ENCODE data around the gene GABRD. TPM values are rescaled to one million over a fixed set of nuclear protein-coding genes. Genes with fewer than 3 reads are reported as not detected.

GABRD gene
- total RNA-seq, 4 donors from 2014 or later, result 0.83 TPM; not detected in 3

- H3K27me3 ChIP-seq, result no peaks in the 10 kb centered on the region
- H3K36me3 ChIP-seq, result no peaks in the 10 kb centered on the region
- intact Hi-C loops (cut with DNase I; ENCODE audit: low total_unique reads), result no loop called here
- no peak overlapping the region for H3K27ac ChIP-seq
- H3K4me1 ChIP-seq, result no peaks in the 10 kb centered on the region
- H3K4me3 ChIP-seq, result no peak overlapping the region
- TF ChIP-seq POLR2A (IDR thresholded peaks at IDR 0.05) (no peak), CTCF (IDR thresholded peaks at IDR 0.05) (no peak)
- DNase-seq, result no peak
- H3K9me3 ChIP-seq, result no peaks in the 10 kb centered on the region
These were observed 46.0 kb upstream of the GABRD start for GRCh38 chr1:1972976-1973715.

GRCh38 chr1:1973716-1974642, 45.2 kb upstream of the GABRD start:
- Histone ChIP-seq H3K4me1 (no peaks in the 10 kb centered on the region), H3K27ac (no peak overlapping the region), H3K9me3 (no peaks in the 10 kb centered on the region), H3K36me3 (no peaks in the 10 kb centered on the region), H3K27me3 (no peaks in the 10 kb centered on the region), H3K4me3 (no peak overlapping the region)
- no peak for DNase-seq
- intact Hi-C loops (cut with DNase I; ENCODE audit: low total_unique reads), result no loop called here
- TF ChIP-seq POLR2A (IDR thresholded peaks at IDR 0.05) (no peak), CTCF (IDR thresholded peaks at IDR 0.05) (no peak)

GRCh38 chr1:1974834-1975233, 44.3 kb upstream of the GABRD start:
- intact Hi-C loops (cut with DNase I; ENCODE audit: low total_unique reads), result no loop called here
- H3K27ac ChIP-seq, result no peak overlapping the region
- H3K4me3 ChIP-seq, result no peak overlapping the region
- TF ChIP-seq CTCF (IDR thresholded peaks at IDR 0.05) (no peak), POLR2A (IDR thresholded peaks at IDR 0.05) (no peak)
- no peak for DNase-seq
- H3K27me3 ChIP-seq, result no peaks in the 10 kb centered on the region
- H3K36me3 ChIP-seq, result no peaks in the 10 kb centered on the region
- no peaks in the 10 kb centered on the region for H3K4me1 ChIP-seq
- no peaks in the 10 kb centered on the region for H3K9me3 ChIP-seq

GRCh38 chr1:1975535-1975934, 43.6 kb upstream of the GABRD start:
- no peak for DNase-seq
- no peaks in the 10 kb centered on the region for H3K9me3 ChIP-seq
- no peak overlapping the region for H3K4me3 ChIP-seq
- no peaks in the 10 kb centered on the region for H3K4me1 ChIP-seq
- no peaks in the 10 kb centered on the region for H3K36me3 ChIP-seq
- no peak for TF ChIP-seq POLR2A (IDR thresholded peaks at IDR 0.05)
- TF ChIP-seq CTCF (IDR thresholded peaks at IDR 0.05), result no peak
- intact Hi-C loops (cut with DNase I; ENCODE audit: low total_unique reads), result no loop called here
- no peak overlapping the region for H3K27ac ChIP-seq
- H3K27me3 ChIP-seq, result no peaks in the 10 kb centered on the region

GRCh38 chr1:1976031-1976430, 43.1 kb upstream of the GABRD start:
- no peak overlapping the region for H3K27ac ChIP-seq
- H3K36me3 ChIP-seq, result no peaks in the 10 kb centered on the region
- H3K4me1 ChIP-seq, result no peaks in the 10 kb centered on the region
- DNase-seq, result no peak
- intact Hi-C loops (cut with DNase I; ENCODE audit: low total_unique reads), result no loop called here
- no peaks in the 10 kb centered on the region for H3K9me3 ChIP-seq
- no peak for TF ChIP-seq CTCF (IDR thresholded peaks at IDR 0.05)
- no peak for TF ChIP-seq POLR2A (IDR thresholded peaks at IDR 0.05)
- no peak overlapping the region for H3K4me3 ChIP-seq
- no peaks in the 10 kb centered on the region for H3K27me3 ChIP-seq
